H9 (cell line): ENCODE data around the gene BLOC1S5. TPM values are rescaled to one million over a fixed set of nuclear protein-coding genes. Genes with fewer than 3 reads are reported as not detected.
"Not testable (repeated sequence)": the region's sequence is repeated elsewhere in the genome, so short reads cannot be mapped to it uniquely, and the experiment has no call there.

Experiments used
- DNase-seq: peaks from one replicate; pipeline ENCODE4 v3.0.0-alpha.2; 2017
- H2AFZ ChIP-seq: one replicate; pipeline ENCODE4 v1.6.1; 2013; ENCODE audit warnings: mild to moderate bottlenecking, low read length, control low read depth, moderate library complexity
- H2AK5ac ChIP-seq: 2 replicates; pipeline ENCODE4 v1.6.1; 2013; ENCODE audit warnings: low read length, control low read depth, mixed read lengths; ENCODE audit not compliant: insufficient read length
- H2BK120ac ChIP-seq: one replicate; pipeline ENCODE4 v1.6.1; 2013; ENCODE audit warnings: low read depth, mild to moderate bottlenecking, low read length, control low read depth, inconsistent platforms; ENCODE audit not compliant: poor library complexity, severe bottlenecking
- H2BK12ac ChIP-seq: 2 replicates; pipeline ENCODE4 v1.6.1; 2013; ENCODE audit warnings: low read length, control low read depth, mixed read lengths, low read depth; ENCODE audit not compliant: insufficient read length
- H2BK15ac ChIP-seq: 2 replicates; pipeline ENCODE4 v1.6.1; 2013; ENCODE audit warnings: low read depth, low read length, control low read depth
- H2BK20ac ChIP-seq: one replicate; pipeline ENCODE4 v1.6.1; 2013; ENCODE audit warnings: low read depth, mild to moderate bottlenecking, low read length, control low read depth, inconsistent platforms; ENCODE audit not compliant: poor library complexity, severe bottlenecking
- H2BK5ac ChIP-seq: 2 replicates; pipeline ENCODE4 v1.6.1; 2013; ENCODE audit warnings: low read length, control low read depth, mixed read lengths; ENCODE audit not compliant: insufficient read length
- H3K14ac ChIP-seq: 2 replicates; pipeline ENCODE4 v1.6.1; 2013; ENCODE audit warnings: low read length, control low read depth; ENCODE audit not compliant: insufficient read depth
- H3K18ac ChIP-seq: 2 replicates; pipeline ENCODE4 v1.6.1; 2013; ENCODE audit warnings: low read depth, mild to moderate bottlenecking, mixed read lengths, low read length, control low read depth; ENCODE audit not compliant: insufficient read length
- H3K23ac ChIP-seq: 2 replicates; pipeline ENCODE4 v1.6.1; 2013; ENCODE audit warnings: low read length, control low read depth, mixed read lengths, low read depth; ENCODE audit not compliant: insufficient read length
- H3K23me2 ChIP-seq: 2 replicates; pipeline ENCODE4 v1.6.1; 2013; ENCODE audit warnings: low read depth, mild to moderate bottlenecking, mixed read lengths, low read length, control low read depth; ENCODE audit not compliant: insufficient read length, poor library complexity, severe bottlenecking
- H3K27ac ChIP-seq: 2 replicates; pipeline ENCODE4 v1.5.1; 2013; ENCODE audit warnings: low read length, control low read depth, mixed read lengths, low read depth; ENCODE audit not compliant: insufficient read length
- H3K27me3 ChIP-seq: 2 replicates; pipeline ENCODE4 v1.6.1; 2013; ENCODE audit warnings: low read length, control low read depth, inconsistent platforms; ENCODE audit not compliant: insufficient read depth
- H3K4ac ChIP-seq: 2 replicates; pipeline ENCODE4 v1.6.1; 2013; ENCODE audit warnings: low read depth, mild to moderate bottlenecking, control low read depth, inconsistent platforms, low read length, moderate library complexity
- H3K4me1 ChIP-seq: 2 replicates; pipeline ENCODE4 v1.6.1; 2013; ENCODE audit warnings: low read length, control low read depth, inconsistent platforms; ENCODE audit not compliant: insufficient read depth
- H3K4me2 ChIP-seq: 2 replicates; pipeline ENCODE4 v1.6.1; 2013; ENCODE audit warnings: low read length, control low read depth, mixed read lengths; ENCODE audit not compliant: insufficient read length, insufficient read depth
- H3K56ac ChIP-seq: 2 replicates; pipeline ENCODE4 v1.6.1; 2013; ENCODE audit warnings: low read depth, mild to moderate bottlenecking, mixed read lengths, low read length, control low read depth; ENCODE audit not compliant: insufficient read length
- H3K79me1 ChIP-seq: 2 replicates; pipeline ENCODE4 v1.6.1; 2013; ENCODE audit warnings: low read depth, mild to moderate bottlenecking, moderate library complexity, low read length, control low read depth, inconsistent platforms; ENCODE audit not compliant: insufficient read depth, poor library complexity, severe bottlenecking
- H3K79me2 ChIP-seq: 2 replicates; pipeline ENCODE4 v1.6.1; 2013; ENCODE audit warnings: low read length, control low read depth, inconsistent platforms; ENCODE audit not compliant: insufficient read depth
- H3K9ac ChIP-seq: 2 replicates; pipeline ENCODE4 v1.6.1; 2013; ENCODE audit warnings: low read length, control low read depth, mixed read lengths; ENCODE audit not compliant: insufficient read length; ENCODE audit errors: extremely low read depth
- H3K9me3 ChIP-seq: one replicate; pipeline ENCODE4 v1.6.1; 2013; ENCODE audit warnings: low read depth, low read length, inconsistent platforms; ENCODE audit not compliant: control insufficient read depth
- H3T11ph ChIP-seq: one replicate; pipeline ENCODE4 v1.6.1; 2013; ENCODE audit warnings: mild to moderate bottlenecking, low read length, control low read depth, inconsistent platforms
- H4K20me1 ChIP-seq: one replicate; pipeline ENCODE4 v1.6.1; 2013; ENCODE audit not compliant: control insufficient read depth, insufficient read length, insufficient read depth
- H4K5ac ChIP-seq: 2 replicates; pipeline ENCODE4 v1.6.1; 2013; ENCODE audit warnings: low read depth, mild to moderate bottlenecking, mixed read lengths, low read length, control low read depth; ENCODE audit not compliant: insufficient read length
- H4K8ac ChIP-seq: replicated peaks from 2 replicates; pipeline ENCODE4 v1.6.1; 2013; ENCODE audit warnings: low read length, control low read depth, mixed read lengths, low read depth; ENCODE audit not compliant: insufficient read length
- H4K91ac ChIP-seq: 2 replicates; pipeline ENCODE4 v1.6.1; 2013; ENCODE audit warnings: low read depth, mild to moderate bottlenecking, moderate library complexity, mixed read lengths, low read length, control low read depth; ENCODE audit not compliant: insufficient read length
- H3K27ac Mint-ChIP-seq, 3 experiments: 2 replicates in 2 of 3; 3 replicates in 1 of 3; pipeline ENCODE4 v1.8.0; 2020 to 2021; ENCODE audit warnings: mixed read lengths in 3 of 3, mild to moderate bottlenecking in 1 of 3, moderate library complexity in 1 of 3
- H3K27me3 Mint-ChIP-seq: 2 replicates; pipeline ENCODE4 v1.8.0; 2021; ENCODE audit warnings: low read depth, mild to moderate bottlenecking, moderate library complexity, mixed read lengths
- H3K36me3 Mint-ChIP-seq, 3 experiments: 2 replicates in 2 of 3; 3 replicates in 1 of 3; pipeline ENCODE4 v1.8.0; 2020 to 2021; ENCODE audit warnings: low read depth in 3 of 3, mixed read lengths in 3 of 3; ENCODE audit not compliant: insufficient read depth in 1 of 3
- H3K4me1 Mint-ChIP-seq, 2 experiments: 2 replicates each; pipeline ENCODE4 v1.8.0; 2020; ENCODE audit warnings: mixed read lengths in 2 of 2
- H3K4me3 Mint-ChIP-seq, 2 experiments: 2 replicates in 1 of 2; 3 replicates in 1 of 2; pipeline ENCODE4 v1.8.0; 2020 to 2021; ENCODE audit warnings: mild to moderate bottlenecking in 2 of 2, mixed read lengths in 2 of 2, moderate library complexity in 1 of 2
- H3K9me3 Mint-ChIP-seq, 2 experiments: 2 replicates in 1 of 2; 3 replicates in 1 of 2; pipeline ENCODE4 v1.8.0; 2020; ENCODE audit warnings: mild to moderate bottlenecking in 2 of 2, mixed read lengths in 2 of 2, moderate library complexity in 1 of 2
- CTCF ChIP-seq: fragments of 200-600 bp; sonication (generic); conservative IDR thresholded peaks from 3 replicates; pipeline ENCODE4 v1.8.0; 2021; ENCODE audit warnings: antibody characterized with exemption, mild to moderate bottlenecking
- WGBS: extraction: QIAGEN DNeasy Blood & Tissue Kit; methylation state at CpG from one replicate; pipeline ENCODE4 v1.1.7; 2013; ENCODE audit warnings: missing lambda C conversion rate, low lambda C conversion rate, mixed read lengths; ENCODE audit not compliant: insufficient read length; ENCODE audit errors: extremely low coverage; 5-methylcytosine and 5-hydroxymethylcytosine counted together
- total RNA-seq: library from RNA; stranded (reverse); gene quantifications from 2 replicates; pipeline ENCODE4 v1.2.1, GENCODE V29; 2021

The BLOC1S5 gene
- total RNA-seq, 1 experiment from 2014 or later: 15.6 TPM

DNA sequence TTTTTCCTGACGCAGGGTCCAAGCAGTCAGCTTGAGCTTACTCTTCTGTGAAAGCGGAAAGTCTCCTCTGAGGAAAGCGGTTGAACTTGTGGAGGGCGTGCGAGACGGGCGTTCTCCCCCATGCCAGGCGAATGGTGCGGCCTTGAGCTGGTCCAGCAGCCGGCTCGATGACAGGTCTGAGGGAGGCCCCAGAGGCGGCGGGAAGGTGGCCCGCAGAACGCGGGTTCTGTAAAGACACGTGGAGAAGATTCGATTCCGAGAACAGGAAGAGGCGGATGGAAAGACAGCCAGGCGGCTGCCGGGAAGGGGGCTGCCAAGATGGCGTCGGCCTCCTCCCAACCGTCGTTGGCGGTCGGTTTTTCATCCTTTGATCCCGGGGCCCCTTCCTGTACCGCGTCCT lies 78.0 kb downstream of the BLOC1S5 start:
- Histone ChIP-seq H3T11ph (no peak overlapping the region), H3K23me2 (no peaks in the 10 kb centered on the region), H3K79me2 (no peaks in the 10 kb centered on the region), H2BK20ac (no peak overlapping the region), H4K8ac (no peak overlapping the region), H3K4me2 (no peak overlapping the region), H3K9me3 (no peaks in the 10 kb centered on the region), H3K4ac (no peak overlapping the region), H2AFZ (no peak overlapping the region), H4K91ac (no peak overlapping the region), H2BK120ac (no peak overlapping the region), H3K9ac (no peak overlapping the region), H2BK5ac (no peak overlapping the region), H2BK12ac (no peak overlapping the region), H3K23ac (no peak overlapping the region), H3K27me3 (no peaks in the 10 kb centered on the region), H2AK5ac (no peak overlapping the region), H2BK15ac (no peak overlapping the region), H3K14ac (no peak overlapping the region), H3K4me1 (no peaks in the 10 kb centered on the region), H3K56ac (no peak overlapping the region), H3K79me1 (no peaks in the 10 kb centered on the region), H3K27ac (no peak overlapping the region), H4K5ac (no peak overlapping the region), H3K18ac (no peak overlapping the region), H4K20me1 (no peaks in the 10 kb centered on the region)
- peaks cover 0 to 3% of the 10 kb centered on the region in 2 experiments; a peak in 1 of 5 replicates for H3K9me3 Mint-ChIP-seq
- no peak overlapping the region for H3K4me3 Mint-ChIP-seq
- no peak overlapping the region for H3K27ac Mint-ChIP-seq
- no peak for TF ChIP-seq CTCF
- WGBS: no CpG with 5 or more reads among the region's 31 CpGs
- no peaks in the 10 kb centered on the region for H3K4me1 Mint-ChIP-seq
- peaks cover 0 to 4% (median 0%) of the 10 kb centered on the region in 3 experiments; a peak in 2 of 7 replicates for H3K36me3 Mint-ChIP-seq
- H3K27me3 Mint-ChIP-seq: no peaks in the 10 kb centered on the region; the same call in 1 of the 2 replicates
- no peak for DNase-seq

- H3K79me2 ChIP-seq, H3K18ac ChIP-seq, H4K5ac ChIP-seq, H2AFZ ChIP-seq, H3K9me3 Mint-ChIP-seq, DNase-seq, H2BK5ac ChIP-seq, H3T11ph ChIP-seq, H3K4ac ChIP-seq, H3K27me3 ChIP-seq, H3K79me1 ChIP-seq, H2BK20ac ChIP-seq, H3K27ac Mint-ChIP-seq, H3K56ac ChIP-seq, H2AK5ac ChIP-seq, H3K23me2 ChIP-seq, H3K4me1 Mint-ChIP-seq, H3K36me3 Mint-ChIP-seq, H4K91ac ChIP-seq, H3K23ac ChIP-seq, H2BK15ac ChIP-seq, H3K27me3 Mint-ChIP-seq, H3K4me2 ChIP-seq, H2BK12ac ChIP-seq, H3K14ac ChIP-seq, H3K4me1 ChIP-seq, H3K9me3 ChIP-seq, H4K8ac ChIP-seq, H3K4me3 Mint-ChIP-seq, H3K9ac ChIP-seq, H4K20me1 ChIP-seq, H3K27ac ChIP-seq, H2BK120ac ChIP-seq: not testable (repeated sequence)
- WGBS: no CpG with 5 or more reads among the region's 6 CpGs
Measured at GRCh38 chr6:7983967-7984366, 80.2 kb downstream of the BLOC1S5 start.
